ENCODE results near the gene SEMA3F. TPM values are rescaled to one million over a fixed set of nuclear protein-coding genes. Genes with fewer than 3 reads are reported as not detected.

The SEMA3F gene
- total RNA-seq (2022; extraction: Qiagen RNA extraction; ENCODE audit: low read depth) = 7.7 to 9.8 TPM (median 9.3 TPM) in 5 replicates

DNA sequence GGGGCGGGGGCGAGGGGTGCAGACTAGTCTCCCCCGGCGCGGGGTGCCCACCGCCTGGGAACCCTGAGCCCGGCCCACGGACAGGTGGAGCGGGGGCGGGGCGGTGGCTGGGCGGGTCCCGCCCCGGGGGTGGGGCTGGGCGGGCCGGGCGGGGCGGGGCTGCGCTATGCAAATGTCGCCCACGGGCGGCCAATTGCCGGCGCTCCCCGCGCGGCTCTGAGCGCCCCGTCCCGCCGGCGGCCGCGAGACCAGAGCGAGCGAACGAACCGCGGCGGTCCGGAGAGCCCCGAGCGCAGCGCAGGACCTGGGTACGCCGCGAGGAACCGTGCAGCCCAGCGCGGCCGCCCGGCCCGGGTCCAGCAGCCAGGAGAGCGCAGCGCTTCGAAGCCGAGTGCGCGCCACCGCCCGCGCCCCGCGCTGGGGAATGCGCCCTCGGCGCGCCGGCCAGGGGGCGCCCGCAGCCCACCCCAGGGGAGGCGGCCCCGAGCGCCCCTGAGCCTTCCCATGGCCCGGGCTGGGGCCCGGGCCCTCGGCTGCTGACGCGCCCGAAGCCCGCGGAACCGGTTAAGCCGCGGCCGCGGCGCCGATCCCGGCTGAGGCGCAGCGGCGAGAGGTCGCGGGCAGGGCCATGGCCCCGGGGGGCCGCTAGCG lies at the start of gene SEMA3F:
Gene SEMA3F (plus strand): TSS at position 485 of the 651 bp plus-strand sequence. CDS start 4,299 bp downstream, outside the sequence.

DNA sequence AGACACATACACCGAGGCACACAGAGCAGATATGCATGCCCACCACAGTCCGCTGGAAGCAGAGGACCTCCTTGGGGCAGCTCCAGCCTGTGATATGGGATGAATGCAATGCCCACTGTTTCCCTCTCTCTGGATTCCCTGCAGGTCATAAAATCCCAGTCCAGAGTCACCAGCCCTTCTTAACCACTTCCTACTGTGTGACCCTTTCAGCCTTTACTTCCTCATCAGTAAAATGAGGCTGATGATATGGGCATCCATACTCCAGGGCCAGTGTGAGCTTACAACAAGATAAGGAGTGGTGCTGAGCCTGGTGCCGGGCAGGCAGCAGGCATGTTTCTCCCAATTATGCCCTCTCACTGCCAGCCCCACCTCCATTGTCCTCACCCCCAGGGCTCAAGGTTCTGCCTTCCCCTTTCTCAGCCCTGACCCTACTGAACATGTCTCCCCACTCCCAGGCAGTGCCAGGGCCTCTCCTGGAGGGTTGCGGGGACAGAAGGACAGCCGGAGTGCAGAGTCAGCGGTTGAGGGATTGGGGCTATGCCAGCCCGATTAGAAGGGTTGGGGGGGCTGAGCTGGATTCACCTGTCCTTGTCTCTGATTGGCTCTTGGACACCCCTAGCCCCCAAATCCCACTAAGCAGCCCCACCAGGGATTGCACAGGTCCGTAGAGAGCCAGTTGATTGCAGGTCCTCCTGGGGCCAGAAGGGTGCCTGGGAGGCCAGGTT lies 36.0 kb downstream of the SEMA3F start, which contains the start of gene GNAT1:
Gene GNAT1 (plus strand): TSS at position 675 of the 725 bp plus-strand sequence. CDS start 116 bp downstream, outside the sequence.

DNA sequence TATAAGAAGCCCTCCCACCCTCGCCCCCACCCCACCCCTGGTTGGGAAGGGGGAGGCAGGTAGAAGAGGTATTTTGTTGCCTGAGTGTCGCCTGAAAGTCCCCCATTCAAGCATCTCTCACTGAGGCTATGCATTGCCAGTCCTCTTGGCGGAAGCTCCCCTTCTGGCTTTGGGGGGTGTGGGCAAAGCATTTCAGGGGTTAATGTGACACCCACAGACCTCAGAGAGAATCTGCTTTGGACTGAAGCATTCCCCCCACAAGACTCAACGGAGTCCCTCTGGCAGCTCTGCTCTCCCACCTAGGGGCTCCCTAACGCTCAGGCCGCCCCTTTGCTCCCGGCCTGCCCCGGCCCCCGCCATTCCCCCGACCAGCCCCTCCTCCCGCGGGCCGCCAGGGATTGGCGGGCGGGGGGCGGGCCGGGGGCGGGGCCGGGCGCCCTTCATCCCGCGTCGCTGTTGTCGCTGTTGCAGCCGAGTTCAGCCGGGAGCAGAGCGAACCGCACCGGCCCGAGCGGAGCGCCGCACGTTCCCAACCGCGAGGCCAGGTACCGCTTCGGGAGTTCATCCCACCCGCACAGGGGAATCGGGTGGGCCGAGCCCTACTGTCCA lies 49.8 kb downstream of the SEMA3F start, which contains the start of gene SLC38A3:
Gene SLC38A3 (plus strand): TSS at position 468 of the 609 bp plus-strand sequence. CDS start 8,929 bp downstream, outside the sequence.

DNA sequence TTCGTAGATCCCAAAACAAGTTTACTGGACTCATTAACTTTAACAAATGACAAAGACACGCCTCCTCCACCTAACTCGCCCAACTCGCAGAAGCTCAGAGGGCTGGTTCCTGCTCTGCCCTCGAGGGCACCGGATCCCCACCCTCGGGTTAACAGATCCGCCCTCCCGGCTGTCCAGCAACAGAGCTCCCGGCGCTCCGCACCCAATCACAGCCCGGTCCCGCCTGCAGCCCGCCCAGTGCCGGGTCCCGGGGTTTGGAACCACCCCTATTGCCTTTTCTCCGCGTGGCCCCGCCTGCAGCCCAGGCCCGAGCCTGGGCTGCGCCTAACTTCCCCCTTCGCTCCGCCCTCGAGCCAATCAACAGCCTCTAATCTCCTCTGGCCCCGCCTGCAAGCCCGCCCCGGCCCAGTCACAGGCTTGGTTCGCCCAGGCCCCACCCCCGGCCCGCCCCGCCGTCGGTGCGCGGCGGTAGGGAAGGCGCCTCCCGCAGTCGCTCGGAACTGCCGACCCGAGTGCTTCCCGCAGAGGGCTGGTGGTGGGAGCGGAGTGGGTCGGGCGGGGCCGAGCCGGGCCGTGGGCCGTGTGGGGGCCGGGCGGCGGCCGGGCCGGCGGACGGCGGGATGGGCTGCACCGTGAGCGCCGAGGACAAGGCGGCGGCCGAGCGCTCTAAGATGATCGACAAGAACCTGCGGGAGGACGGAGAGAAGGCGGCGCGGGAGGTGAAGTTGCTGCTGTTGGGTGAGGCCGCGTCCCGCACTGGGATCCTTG lies 80.8 kb downstream of the SEMA3F start, which contains the start of gene GNAI2:
Gene GNAI2 (plus strand): TSS at position 489 of the 768 bp plus-strand sequence. CDS start 132 bp downstream, at position 621.

Other genes starting within 250 kb of the SEMA3F start
- gene MON1A, start 225.5 kb upstream of the SEMA3F start, total RNA-seq (2022; extraction: Qiagen RNA extraction; ENCODE audit: low read depth) = 5.8 to 9.8 TPM (median 8.4 TPM) in 5 replicates
- 23.7 to 27.8 TPM (median 27.3 TPM) in 5 replicates for gene RBM6, start 215.2 kb upstream of the SEMA3F start, total RNA-seq (2022; extraction: Qiagen RNA extraction; ENCODE audit: low read depth)
- 30.9 to 38.1 TPM (median 33.4 TPM) in 5 replicates for gene RBM5, start 66.4 kb upstream of the SEMA3F start, total RNA-seq (2022; extraction: Qiagen RNA extraction; ENCODE audit: low read depth)
- 0.09 TPM in 1 of 5 replicates, not detected in the others for gene GNAT1, start 36.3 kb downstream of the SEMA3F start, total RNA-seq (2022; extraction: Qiagen RNA extraction; ENCODE audit: low read depth)
- gene SLC38A3, start 49.9 kb downstream of the SEMA3F start, total RNA-seq (2022; extraction: Qiagen RNA extraction; ENCODE audit: low read depth) = 0.07 TPM in 1 of 5 replicates, not detected in the others
- gene GNAI2, start 80.9 kb downstream of the SEMA3F start, total RNA-seq (2022; extraction: Qiagen RNA extraction; ENCODE audit: low read depth) = 34.6 to 46.7 TPM (median 40.0 TPM) in 5 replicates
- 6.7 to 8.1 TPM (median 6.9 TPM) in 5 replicates for gene SEMA3B, start 113.8 kb downstream of the SEMA3F start, total RNA-seq (2022; extraction: Qiagen RNA extraction; ENCODE audit: low read depth)
- 0.05 to 0.06 TPM in 2 of 5 replicates, not detected in the others for gene LSMEM2, start 123.8 kb downstream of the SEMA3F start, total RNA-seq (2022; extraction: Qiagen RNA extraction; ENCODE audit: low read depth)
- gene IFRD2, start 137.1 kb downstream of the SEMA3F start, total RNA-seq (2022; extraction: Qiagen RNA extraction; ENCODE audit: low read depth) = 75.3 to 98.9 TPM (median 94.1 TPM) in 5 replicates
- gene HYAL3, start 144.1 kb downstream of the SEMA3F start, total RNA-seq (2022; extraction: Qiagen RNA extraction; ENCODE audit: low read depth) = 6.7 to 10.9 TPM (median 8.1 TPM) in 5 replicates
- 4.8 to 6.7 TPM (median 5.1 TPM) in 5 replicates for gene NAA80, start 144.1 kb downstream of the SEMA3F start, total RNA-seq (2022; extraction: Qiagen RNA extraction; ENCODE audit: low read depth)
- 0.28 to 0.45 TPM (median 0.33 TPM) in 5 replicates for gene HYAL1, start 148.2 kb downstream of the SEMA3F start, total RNA-seq (2022; extraction: Qiagen RNA extraction; ENCODE audit: low read depth)
- gene HYAL2, start 167.4 kb downstream of the SEMA3F start, total RNA-seq (2022; extraction: Qiagen RNA extraction; ENCODE audit: low read depth) = 19.8 to 26.8 TPM (median 22.6 TPM) in 5 replicates
- 25.9 to 35.4 TPM (median 33.7 TPM) in 5 replicates for gene TUSC2, start 172.9 kb downstream of the SEMA3F start, total RNA-seq (2022; extraction: Qiagen RNA extraction; ENCODE audit: low read depth)
- 18.0 to 19.6 TPM (median 19.3 TPM) in 5 replicates for gene RASSF1, start 185.5 kb downstream of the SEMA3F start, total RNA-seq (2022; extraction: Qiagen RNA extraction; ENCODE audit: low read depth)
- 0.53 to 1.2 TPM (median 1.00 TPM) in 5 replicates for gene ZMYND10, start 190.4 kb downstream of the SEMA3F start, total RNA-seq (2022; extraction: Qiagen RNA extraction; ENCODE audit: low read depth)
- 12.8 to 14.0 TPM (median 13.3 TPM) in 5 replicates for gene NPRL2, start 195.5 kb downstream of the SEMA3F start, total RNA-seq (2022; extraction: Qiagen RNA extraction; ENCODE audit: low read depth)
- gene CYB561D2, start 195.5 kb downstream of the SEMA3F start, total RNA-seq (2022; extraction: Qiagen RNA extraction; ENCODE audit: low read depth) = 17.2 to 23.0 TPM (median 22.0 TPM) in 5 replicates
- 40.0 to 48.2 TPM (median 43.0 TPM) in 5 replicates for gene TMEM115, start 204.2 kb downstream of the SEMA3F start, total RNA-seq (2022; extraction: Qiagen RNA extraction; ENCODE audit: low read depth)